Stimulated activated CD4-positive, alpha-beta T cell treated with anti-CD3 and anti-CD28 coated beads, Interleukin-12 subunit alpha, Interleukin-12 subunit beta, amount 100 ng/mL, for 4 hours (primary cell): ENCODE results near the gene C1GALT1C1L.
"Not testable (repeated sequence)": the region's sequence is repeated elsewhere in the genome, so short reads cannot be mapped to it uniquely, and the experiment has no call there.

Source experiments
- DNase-seq: peaks from one replicate; pipeline ENCODE4 v3.0.0-alpha.2; 2020

The C1GALT1C1L gene

DNA sequence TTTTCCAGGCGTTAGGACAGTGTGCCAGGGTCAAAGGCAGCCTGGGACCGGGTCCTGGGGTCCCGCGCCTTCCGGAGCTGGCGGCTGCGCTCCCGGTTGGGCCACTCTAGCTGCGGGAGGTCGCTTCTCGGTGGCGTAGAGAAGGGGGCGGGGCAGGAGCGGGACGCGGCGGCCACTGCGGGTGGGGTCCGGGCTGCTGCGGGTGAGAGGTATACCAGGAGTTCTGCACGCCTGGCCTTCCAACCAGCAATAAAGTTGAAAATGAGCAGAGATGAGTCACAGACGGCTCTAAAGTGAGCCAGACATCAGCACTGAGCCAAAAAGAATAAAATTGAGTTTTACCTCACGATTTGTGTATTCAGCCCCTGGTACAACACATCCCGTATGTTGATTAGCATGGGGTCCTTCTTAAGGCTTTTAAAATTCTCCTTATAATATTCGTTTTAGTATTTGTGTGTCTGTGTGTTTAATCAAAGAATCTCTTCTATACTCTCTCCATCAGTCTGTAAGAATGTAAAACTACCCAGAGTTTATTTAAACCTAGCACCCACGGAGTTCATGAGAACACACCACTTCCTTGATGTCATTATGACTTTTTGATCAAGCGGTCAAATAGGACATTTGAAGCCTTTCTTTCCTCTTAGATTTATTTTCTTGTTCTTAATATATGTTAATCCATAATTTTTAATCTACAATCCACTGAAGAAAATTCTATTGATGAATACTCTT lies at the start of gene C1GALT1C1L:
C1GALT1C1L (minus strand) TSS at position 108 of the 729 bp plus-strand sequence; CDS start at position 1, 107 bp downstream.
- DNase-seq: peak; percentile 23

DNA sequence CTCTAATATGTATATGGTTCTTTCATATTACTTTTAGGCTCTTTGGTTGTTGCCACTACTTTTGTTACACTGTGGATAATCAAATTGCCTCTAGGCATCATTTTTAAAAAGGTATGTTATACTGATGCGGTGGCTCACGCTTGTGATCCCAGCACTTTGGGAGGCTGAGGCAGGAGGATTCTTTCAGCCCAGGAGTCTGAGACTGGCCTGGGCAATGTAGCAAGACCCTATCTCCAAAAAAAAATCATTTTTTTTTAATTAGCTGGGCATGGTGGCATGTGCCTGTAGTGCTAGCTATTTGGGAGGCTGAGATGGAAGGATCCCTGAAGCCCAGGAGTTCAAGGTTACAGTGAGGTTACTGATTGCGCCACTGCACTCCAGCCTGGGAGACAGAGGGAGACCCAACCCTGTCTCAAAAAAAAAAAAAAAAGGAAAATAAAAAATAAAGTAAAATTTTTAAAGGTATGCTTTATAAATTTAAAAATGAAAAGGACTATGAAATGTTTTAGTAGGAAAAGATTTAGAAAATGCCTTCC lies 49.5 kb upstream of the C1GALT1C1L start:
- no peak for DNase-seq

DNA sequence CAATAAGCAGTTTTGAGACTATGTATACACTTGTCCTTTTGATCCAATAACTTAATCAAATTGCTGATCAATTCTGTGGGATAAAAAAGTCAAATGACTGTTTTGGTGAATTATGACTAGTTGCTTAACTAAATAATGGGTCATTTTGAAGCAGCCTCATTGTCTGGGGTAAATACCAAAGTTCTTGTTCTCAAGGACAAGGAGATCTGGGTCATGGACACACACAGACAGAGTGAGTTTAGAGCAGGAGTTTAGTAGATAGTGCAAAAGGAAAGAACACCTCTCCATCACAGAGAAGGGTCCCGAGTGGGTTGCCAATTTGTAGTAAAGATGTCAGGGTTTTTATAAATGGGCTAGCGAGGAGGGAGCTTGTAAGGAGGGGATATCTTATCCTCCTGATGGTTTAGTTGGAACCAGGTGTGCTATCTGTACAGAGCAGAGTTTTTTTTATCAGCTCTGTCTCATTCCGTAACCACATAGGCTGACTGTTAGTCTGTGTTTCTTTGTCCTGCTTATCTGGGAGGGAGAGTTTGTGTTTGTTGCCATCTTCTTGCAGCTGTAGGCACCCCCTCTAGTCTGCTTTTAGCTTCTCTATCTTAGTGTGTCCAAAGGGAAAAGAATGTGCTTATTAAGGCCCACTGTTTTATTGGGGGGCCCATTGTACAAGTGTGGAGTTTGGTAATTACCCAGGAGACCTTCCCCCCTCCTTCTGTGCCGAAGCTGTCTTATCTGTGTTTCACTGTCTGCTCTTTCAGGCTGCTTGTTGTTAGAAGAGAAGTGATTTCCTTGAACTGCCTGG lies 48.7 kb upstream of the C1GALT1C1L start:
- no peak for DNase-seq

DNA sequence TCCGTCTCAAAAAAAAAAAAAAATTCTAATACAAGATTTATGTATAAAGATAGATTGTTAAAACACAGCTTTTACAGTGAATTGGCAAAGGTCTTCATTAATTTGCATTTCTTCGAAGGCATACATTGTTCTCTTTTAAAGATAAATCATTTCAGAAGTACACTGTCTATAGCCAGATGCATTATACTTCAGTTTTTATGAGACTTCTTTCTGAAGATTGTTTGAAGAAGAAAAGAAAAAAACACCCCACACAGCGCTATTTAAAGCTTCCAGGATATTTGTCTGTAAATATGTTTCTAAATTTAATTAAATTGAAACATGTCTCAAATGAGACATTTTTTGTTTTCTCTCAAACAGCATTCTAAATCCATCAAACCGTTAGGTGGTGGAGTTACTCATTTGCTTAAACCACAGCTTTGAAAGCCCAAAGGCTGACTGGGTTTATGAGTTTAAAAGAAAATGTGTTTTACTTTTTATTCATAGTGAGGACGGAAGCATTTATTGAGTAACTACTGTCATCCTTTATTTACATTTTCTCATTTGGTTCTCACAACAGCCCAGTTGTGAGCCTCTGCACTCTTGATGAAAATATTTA lies 42.4 kb upstream of the C1GALT1C1L start:
- no peak for DNase-seq

DNA sequence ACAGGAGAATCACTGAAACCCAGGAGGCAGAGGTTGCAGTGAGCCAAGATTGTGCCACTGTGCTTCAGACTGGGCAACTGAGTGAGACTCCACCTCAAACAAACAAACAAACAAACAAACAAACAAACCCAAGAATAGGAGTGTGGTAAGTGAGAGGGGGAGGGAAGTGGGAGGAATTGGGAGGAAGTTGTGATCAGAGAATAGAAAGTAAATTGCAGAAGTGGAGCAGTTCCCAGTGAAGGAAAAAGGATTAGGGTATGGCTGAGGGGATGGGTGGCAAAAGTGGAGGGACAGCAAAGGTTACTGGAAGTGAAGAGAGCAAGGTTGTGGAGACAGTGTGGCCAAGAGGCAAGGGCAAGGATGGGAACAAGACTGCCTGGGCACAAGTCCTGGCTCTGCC lies 41.1 kb upstream of the C1GALT1C1L start:
- DNase-seq: no peak

DNA sequence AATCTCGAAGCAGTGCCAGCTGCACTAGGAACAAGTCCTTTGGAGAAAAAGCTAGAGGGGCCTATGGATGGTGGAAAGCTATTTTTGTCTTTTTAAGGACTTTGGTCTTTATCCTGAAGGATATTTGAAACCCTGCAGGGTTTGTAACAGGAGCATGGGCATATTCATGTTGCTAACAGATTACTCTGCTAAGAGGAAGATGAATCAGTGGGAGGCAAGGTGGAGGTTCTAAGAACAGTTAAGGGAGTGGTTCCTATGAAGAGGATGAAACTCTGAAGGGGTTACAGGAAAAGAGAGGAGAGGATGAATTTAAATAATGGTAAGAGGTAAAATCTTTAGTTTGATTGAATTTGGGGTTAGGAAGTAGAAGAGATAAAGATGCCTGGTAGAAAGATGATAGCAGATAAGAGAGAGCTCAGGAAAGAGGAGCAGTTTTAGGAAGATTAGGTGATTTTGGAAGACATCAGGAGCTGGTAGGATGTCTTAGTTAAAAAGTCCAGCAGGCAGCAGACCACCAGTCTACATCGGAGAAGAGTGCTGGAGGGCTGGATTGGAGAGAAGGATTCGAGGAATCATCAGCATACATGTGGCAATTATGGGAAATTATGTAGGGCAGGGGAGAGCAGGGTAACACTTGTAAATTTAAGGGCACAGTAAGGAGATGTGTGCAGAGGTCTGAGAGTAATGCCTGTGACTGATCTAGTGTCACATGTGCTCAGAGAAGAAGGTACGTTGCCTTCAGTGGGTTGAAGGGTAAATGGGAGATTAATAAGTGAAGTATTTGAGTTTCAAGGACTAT lies 39.3 kb upstream of the C1GALT1C1L start:
- DNase-seq: no peak

DNA sequence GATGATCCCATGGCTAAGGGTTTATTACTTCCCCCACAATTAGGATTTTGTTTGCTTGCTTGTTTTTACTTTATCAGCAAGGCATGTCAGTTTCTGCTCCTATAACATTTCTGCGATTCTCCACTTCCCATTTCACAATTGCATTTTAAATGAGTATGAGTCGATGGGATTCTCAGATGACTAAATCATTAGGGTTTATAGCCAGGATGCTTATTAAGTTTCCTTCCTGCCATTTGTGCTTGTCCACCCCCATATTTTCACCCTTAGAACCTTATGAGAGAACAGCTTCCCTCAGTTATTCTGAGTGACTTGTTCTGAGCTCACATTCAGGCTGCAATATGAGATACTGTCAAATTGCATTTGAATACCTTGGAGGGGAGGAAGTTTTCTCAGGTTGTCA lies 37.9 kb upstream of the C1GALT1C1L start:
- DNase-seq: no peak

DNA sequence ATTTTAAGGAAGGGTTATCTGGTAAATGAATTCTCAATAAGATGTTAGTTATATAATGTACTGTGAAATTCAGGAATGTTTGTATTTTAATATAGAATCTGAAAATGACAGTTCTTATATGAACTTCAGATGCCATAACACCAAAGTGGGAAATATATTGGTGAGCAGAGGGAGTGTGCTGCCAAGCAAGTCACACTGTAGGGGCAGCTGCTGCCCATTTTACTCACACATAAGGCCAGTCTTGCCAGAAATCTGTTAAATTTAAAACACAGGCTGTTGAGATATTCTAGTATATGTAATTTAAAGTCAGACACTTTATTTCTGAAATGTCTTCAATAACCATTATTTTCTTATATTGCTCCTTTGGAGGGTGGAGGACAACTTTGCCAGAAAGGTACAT lies 34.6 kb upstream of the C1GALT1C1L start:
- no peak for DNase-seq

DNA sequence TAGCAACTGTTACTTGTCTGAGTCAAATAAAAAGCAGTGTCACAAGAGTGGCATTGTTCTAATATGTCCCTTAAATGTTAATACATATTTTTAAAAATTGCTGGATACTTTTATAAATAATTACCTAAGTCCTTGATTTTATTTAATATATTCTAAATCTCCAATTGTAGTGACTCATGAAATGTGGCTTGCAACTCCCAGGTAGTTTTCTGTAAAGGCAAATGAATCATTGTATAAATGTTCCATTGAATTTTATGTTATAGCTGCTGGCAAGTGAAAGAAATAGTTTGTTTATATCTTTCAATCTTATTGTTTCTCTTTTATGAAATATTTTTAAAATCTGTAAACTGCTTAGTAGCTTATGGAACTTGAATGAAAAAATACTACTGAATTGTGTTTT lies 32.7 kb upstream of the C1GALT1C1L start:
- DNase-seq: no peak

DNA sequence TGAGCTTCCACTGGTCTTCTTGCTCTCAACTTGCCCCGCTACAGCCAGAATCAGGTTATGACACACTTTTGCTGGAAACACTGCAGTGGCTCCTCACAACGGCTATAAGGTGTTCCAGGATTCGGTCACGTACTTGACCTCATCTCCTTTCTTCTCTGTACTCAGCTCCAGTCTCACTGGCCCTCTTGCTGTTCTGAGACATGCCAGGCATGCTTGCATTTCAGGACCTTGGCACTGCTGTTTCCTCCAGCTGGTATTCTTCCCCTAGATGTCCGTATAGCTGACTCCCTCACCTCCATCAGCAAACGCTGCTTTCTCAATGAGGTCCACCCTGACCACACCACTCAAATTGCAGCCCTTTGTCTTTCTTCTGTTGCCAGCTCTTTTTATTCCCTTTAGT lies 31.9 kb upstream of the C1GALT1C1L start:
- no peak for DNase-seq

DNA sequence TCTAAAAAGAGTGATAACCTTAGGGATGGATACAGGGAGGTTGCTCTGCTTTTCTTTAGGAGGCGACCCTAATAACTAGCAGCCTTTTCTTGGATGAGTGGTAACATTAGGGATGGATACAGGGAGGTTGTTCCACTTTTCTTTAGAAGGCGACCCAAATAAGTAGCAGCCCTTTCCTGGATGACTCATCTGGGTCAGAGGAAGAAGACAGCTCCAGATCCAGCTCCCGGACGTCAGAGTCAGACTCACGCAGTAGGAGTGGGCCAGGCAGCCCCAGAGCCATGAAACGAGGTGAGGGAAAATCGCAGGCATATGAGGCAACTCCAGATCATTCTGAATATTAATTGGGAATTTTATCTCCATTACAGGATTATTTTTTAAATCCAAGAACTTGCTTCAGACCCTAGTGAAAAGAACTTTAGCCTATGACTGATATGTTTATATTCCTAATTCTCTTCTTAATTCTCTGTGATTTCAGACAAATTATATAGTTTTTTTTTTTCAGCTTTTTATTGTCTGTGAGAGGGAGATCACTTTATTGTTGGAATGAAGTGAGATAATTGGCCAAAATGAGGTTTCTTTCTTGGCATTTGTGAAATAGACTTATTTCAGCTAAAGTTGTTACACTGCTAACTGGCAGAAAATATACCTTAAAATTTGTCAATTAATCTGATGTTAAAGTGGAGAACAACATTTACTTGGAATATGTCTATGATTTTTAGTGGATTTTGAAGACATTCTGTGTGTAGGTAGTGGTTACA lies 31.2 kb upstream of the C1GALT1C1L start:
- DNase-seq: no peak

DNA sequence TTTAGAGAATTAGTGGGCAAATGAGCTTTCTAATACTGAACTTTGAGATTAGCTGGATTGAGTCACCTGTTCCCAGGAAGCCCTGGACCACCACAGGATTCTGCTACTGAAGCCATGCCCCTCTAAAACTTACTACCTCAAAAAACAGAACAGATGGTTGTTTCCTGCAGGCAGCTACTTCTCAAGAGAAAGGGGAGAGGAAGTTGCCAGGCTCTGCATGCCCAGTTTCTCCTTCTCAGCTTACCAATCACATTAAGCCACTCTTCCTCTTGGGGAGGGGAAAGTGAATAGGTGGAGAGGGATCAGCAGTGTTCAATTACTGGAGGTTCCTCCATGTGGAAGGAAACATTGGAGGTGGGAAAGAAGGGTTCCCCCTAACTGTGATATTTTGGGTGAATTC lies 24.9 kb upstream of the C1GALT1C1L start:
- DNase-seq: no peak

DNA sequence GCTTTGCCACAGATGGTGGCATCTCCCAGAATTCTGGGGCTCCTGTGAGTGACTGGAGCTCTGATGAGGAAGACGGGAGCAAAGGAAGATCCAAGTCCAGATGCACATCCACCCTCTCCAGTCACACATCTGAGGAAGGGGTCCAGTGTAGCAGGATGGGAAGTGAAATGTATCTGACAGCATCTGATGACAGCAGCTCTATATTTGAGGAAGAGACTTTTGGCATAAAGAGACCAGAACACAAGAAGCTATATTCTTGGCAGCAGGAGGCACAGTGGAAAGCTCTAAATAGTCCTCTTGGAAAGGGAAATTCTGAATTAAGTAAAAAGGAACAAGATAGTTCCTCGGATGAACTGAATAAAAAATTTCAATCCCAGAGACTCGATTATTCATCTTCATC lies 23.5 kb upstream of the C1GALT1C1L start:
- DNase-seq: no peak

DNA sequence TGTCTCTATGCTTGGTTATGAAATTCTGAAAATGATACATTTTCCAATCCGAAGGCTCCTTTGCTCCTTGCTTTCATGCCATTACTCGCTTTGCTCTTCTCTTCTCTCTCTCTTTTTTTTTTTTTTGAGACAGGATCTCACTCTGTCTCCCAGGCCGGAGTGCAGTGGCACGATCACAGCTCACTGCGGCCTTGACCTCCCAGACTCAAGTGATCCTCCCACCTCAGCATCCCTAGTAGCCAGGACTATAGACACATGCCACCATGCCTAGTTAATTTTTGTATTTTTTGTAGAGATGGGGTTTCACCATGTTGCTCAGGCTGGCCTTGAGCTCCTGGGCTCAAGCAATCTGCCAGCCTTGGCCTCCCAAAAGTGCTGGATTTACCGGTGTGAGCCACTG lies 21.9 kb upstream of the C1GALT1C1L start:
- DNase-seq: not testable (repeated sequence)

DNA sequence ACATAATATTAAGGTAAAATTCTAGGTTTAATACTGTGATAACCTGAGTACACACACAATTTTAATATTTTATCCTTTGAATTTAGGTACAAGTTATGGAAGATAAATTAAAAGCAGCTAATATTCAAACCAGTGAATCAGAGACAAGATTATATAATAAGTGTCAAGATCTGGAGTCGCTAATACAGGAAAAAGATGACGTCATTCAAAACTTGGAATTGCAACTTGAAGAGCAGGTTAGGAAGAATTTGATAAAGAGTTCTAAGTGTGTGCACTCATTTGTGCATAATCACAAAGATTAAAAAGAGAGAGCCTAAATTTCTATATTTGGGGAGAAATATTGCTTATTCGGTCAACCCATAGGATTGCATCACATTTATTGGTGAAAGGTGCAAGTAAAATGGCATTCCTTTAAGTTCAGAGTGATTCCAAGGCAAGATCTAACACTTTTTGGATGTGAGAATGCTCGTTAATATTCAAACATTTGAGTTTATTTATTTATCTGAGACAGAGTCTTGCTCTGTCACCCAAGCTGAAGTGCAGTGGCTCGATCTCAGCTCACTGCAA lies 16.3 kb upstream of the C1GALT1C1L start:
- no peak for DNase-seq

DNA sequence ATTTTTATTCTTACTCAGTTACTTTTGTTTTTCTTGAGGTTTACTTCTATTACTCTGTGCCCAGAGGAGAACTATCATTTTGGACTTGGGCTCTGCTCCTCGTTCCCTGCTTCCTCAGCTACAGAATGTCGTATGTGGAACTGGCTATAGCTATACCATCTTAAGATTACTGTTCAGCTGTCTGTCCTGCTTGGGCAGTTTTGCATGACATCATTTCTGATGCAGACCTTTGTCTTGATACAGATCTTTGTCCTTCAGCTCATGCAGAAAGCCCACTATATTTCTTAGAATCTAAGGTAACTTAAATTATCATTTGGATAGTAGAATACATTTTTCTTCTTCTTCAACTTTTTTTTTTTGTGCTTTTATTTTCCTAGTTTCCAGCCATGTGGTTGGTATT lies 13.8 kb upstream of the C1GALT1C1L start:
- DNase-seq: no peak

DNA sequence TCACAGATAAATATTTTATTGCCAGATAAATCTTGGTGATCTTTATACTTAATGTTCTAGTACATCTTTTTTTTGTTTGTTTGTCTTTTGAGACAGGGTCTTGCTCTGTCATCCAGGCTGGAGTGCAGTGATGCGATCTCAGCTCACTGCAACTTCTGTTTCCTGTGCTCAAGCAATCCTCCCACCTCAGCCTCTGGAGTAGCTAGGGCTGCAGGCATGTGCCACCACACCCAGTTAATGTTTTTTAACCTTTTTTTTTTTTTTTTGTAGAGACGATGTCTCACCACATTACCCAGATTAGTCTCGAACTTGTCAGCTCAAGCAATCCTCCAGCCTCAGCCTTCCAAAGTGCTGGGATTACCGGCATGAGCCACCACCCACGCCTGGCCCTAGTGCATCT lies 9.1 kb upstream of the C1GALT1C1L start:
- DNase-seq: no peak

DNA sequence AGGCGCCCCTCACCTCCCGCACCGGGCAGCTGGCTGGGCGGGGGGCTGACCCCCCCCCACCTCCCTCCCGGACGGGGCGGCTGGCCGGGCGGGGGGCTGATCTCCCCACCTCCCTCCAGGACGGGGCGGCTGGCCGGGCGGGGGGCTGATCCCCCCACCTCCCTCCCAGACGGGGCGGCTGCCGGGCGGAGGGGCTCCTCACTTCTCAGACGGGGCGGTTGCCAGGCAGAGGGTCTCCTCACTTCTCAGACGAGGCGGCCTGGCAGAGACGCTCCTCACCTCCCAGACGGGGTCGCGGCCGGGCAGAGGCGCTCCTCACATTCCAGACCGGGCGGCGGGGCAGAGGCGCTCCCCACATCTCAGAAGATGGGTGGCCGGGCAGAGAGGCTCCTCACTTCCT lies 1.6 kb upstream of the C1GALT1C1L start:
- not testable (repeated sequence) for DNase-seq

DNA sequence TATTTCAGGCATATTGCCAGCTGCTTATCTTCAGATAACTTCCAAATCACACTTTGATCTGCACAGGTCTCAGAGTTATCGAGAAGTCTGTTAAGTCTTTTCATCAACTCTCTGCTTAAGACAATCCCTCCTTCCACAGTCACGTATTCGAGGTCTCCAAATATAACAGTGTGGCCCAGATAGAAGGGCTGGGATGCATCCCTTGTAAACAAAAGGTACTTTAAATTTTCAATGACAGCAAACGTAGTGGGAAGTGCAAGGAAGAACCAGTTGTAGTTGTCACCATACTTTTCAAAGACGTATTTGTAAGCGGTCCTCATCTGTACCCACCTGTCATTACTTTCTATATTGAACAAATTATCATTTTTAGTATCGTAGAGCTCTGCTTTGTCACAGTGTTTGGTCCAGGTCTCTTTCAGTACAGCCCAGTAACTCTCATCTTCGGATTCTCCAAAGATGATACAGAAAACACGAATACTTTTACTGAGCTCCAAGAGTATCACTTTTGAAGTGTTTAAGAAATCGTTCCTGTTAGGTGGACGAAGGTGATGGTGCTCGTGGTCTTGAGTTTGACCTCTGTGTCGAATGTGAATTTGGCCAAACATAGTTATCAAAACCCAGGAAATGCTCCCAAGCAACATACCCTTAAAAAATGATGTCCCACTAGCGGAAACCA lies 445 bp downstream of the C1GALT1C1L start:
- DNase-seq: no peak

DNA sequence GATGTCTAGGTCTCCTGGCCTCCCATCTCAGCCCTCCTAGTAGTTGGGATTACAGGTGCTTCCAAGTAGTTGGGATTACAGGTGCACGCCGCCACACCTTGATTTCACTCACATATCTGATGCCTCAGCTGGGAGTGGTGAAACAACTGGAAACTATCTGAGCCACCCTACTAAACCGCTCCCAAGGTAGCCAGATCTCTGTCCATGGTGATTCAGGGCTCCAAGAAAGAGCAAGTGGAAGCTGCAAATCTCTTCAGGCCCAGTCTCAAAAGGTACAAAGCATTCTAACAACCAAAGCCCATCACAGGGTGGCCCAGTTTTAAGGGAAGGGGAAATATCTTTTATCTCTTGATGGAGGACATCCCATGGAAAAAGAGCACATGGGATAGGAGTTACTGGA lies 19.0 kb downstream of the C1GALT1C1L start:
- DNase-seq: no peak

DNA sequence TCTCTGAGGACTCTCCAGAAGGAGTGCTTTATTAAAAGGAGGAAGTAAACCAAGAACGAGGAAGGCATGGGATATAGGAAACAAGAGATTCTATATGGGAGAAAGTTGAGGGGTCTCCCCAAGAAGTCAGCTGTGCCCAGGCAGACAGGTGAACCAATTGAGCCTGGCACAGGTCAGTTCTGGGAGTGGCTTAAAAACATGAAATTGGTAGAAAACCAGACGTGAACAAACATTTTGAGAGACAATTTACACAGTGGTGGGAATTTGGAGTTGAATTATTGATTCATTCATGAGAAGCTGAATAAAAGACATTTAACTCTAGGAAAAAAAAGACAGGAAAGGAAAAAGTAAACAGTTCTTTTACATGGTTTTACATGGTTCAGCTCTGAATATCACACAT lies 22.7 kb downstream of the C1GALT1C1L start:
- no peak for DNase-seq
